NCI-H446 treated with DMSO at 0.1 percent for 48 hours (cell line): ENCODE data around the gene PHYHD1.

Experiments used
- DNase-seq: peaks from one replicate; lab custom pipeline; 2025; lab: John Stamatoyannopoulos, UW

The PHYHD1 gene

DNA sequence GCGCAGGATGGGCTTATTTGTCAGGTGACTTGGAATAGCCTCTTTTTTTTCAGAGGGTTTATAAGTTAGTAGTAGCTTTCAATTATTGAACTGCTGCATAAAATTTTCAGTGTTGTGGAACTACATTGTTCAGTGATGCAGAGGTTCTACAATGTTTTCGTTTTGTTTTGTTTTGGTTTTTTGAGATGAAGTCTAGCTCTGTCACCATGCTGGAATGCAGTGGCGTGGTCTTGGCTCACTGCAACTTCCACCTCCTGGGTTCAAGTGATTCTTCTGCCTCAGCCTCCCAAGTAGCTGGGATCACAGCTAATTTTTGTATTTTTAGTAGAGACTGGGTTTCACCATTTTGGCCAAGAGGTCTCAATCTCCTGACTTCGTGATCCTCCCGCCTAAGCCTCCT lies 48.7 kb downstream of the PHYHD1 start:
- no peak for DNase-seq

DNA sequence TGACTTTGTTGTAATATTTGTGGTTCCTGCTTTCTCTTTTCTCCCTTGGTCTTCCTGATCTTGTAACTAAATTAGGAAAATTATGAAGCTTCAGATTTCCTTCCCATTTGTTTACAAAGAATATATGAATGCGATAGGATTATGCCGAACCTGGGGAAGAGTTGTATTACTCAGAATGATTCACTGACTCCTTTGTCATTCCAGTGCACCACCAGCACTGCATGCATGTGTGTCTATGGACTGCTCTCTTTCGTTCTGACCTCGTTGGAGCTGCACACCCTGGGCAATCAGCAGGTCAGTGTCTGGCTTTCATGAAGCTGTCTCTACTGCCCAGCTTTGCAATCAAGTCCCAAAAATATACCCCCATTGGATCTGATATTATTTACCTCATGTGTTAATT lies 52.2 kb downstream of the PHYHD1 start:
- no peak for DNase-seq

DNA sequence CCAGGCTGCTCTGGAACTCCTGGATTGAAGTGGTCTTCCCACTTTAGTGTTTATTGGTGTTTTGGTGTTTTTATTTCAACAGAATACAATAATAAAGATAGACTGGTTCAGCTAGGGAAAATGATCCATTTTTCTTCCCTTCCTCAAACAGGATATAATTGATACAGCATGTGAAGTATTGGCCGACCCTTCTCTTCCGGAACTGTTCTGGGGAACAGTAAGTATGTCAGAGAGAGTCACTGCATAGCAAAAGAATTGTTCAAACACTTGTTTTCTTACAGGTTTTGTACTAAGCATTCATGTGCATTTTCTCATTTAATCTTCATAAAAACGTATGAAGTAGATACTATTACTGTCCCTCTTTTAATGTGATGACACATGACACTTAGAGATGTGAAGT lies 58.3 kb downstream of the PHYHD1 start:
- DNase-seq: no peak

DNA sequence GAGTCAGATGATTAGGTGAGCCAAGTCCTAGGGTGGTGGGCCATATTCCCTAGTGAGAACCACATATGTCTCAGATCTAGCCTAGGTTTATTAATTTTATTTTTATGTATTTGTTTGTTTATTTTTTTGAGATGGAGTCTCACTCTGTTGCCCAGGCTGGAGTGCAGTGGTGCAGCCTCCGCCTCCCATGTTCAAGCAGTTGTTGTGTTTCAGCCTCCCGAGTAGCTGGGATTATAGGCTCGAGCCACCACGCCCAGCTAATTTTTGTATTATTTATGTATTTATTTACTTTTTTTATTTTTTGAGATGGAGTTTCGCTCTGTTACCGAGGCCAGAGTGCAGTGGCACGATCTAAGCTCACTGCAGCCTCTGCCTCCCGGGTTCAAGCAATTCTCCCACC lies 62.8 kb downstream of the PHYHD1 start:
- DNase-seq: no peak

DNA sequence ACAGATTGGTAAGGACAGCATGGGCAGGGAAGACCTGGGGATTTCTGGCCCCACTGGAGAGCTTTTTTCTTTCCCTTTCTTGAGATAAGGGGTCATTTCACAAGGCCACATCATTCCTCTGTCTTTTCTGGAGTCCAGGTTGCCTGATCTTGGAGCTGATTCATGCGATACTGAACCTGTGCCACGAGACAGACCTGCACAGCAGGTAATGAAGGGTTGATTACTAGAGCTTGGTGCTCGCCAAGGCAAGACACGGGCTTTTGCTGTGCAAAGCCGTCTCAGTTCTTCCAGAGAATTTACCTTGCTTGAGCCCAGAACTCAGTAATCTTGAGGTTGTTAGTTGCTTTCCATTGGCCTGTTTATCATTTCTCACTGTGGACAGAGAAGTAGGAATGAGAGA lies 65.9 kb downstream of the PHYHD1 start:
- no peak for DNase-seq

DNA sequence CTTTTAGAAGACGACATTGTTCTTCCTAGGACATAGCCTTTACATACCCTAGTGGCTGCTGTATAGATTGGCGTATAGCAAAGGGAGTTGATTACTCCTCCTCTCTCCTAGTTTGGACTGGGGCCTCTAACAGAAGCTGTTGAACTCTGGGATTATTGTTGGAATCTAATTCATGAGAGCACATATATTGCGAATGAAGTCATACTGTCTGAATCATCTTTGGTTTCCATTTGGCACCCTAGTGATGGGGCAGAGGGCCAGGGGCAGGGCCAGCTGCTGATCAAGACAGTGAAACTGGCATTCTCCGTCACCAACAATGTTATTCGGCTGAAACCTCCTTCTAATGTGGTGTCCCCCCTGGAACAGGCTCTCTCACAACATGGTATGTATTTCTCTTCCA lies 67.0 kb downstream of the PHYHD1 start:
- DNase-seq: no peak
